PC-3 (cell line): ENCODE measurements around the gene LSG1. TPM values are rescaled to one million over a fixed set of nuclear protein-coding genes. Genes with fewer than 3 reads are reported as not detected.

ENCODE experiments used
- ATAC-seq: fragments of 200-7000 bp; cut with Tn5 transposase; 2 replicates; pipeline ENCODE4 v1.9.1; 2020; ENCODE audit warnings: mild to moderate bottlenecking, moderate library complexity
- BruUV-seq: library from RNA; stranded (reverse); fragments of 400-500 nt; replicated peaks from 2 replicates; lab custom pipeline; 2021; lab: Mats Ljungman, UMichigan
- CTCF ChIA-PET: fragments of 300-600 bp; sonication (Branson Sonifier 250); formaldehyde crosslinking; loops from one replicate; lab custom pipeline; 2022; ENCODE audit warnings: antibody characterized with exemption; lab: Charles Lee
- POLR2A ChIA-PET: fragments of 300-600 bp; sonication (Branson Sonifier 250); formaldehyde crosslinking; loops from one replicate; lab custom pipeline; 2022; ENCODE audit warnings: antibody characterized with exemption; ENCODE audit not compliant: unreplicated experiment; lab: Charles Lee
- DNase-seq: peaks from one replicate; pipeline ENCODE4 v3.0.0-alpha.2; 2015
- H2AFZ ChIP-seq: fragments of 300-600 bp; sonication (generic); 2 replicates; pipeline ENCODE4 v1.6.0; 2016; ENCODE audit warnings: antibody characterized with exemption, low read length
- H3F3A ChIP-seq: fragments of 300-600 bp; sonication (generic); one replicate; pipeline ENCODE4 v1.6.0; 2017; ENCODE audit warnings: antibody characterized with exemption, low read length, control low read depth, mild to moderate bottlenecking; ENCODE audit not compliant: unreplicated experiment
- H3K27ac ChIP-seq: fragments of 300-600 bp; sonication (generic); 2 replicates; pipeline ENCODE4 v1.5.1; 2016; ENCODE audit warnings: mild to moderate bottlenecking, low read length
- H3K27me3 ChIP-seq: fragments of 300-600 bp; sonication (generic); 2 replicates; pipeline ENCODE4 v1.6.1; 2016; ENCODE audit warnings: low read length, mixed read lengths
- H3K36me3 ChIP-seq: fragments of 300-600 bp; sonication (generic); 2 replicates; pipeline ENCODE4 v1.6.1; 2016; ENCODE audit warnings: low read depth, mixed run types, low read length, mixed read lengths
- H3K4me1 ChIP-seq: fragments of 300-600 bp; sonication (generic); 2 replicates; pipeline ENCODE4 v1.5.1; 2016; ENCODE audit warnings: low read length; ENCODE audit not compliant: insufficient read depth
- H3K4me2 ChIP-seq: fragments of 300-600 bp; sonication (generic); 2 replicates; pipeline ENCODE4 v1.6.0; 2016; ENCODE audit warnings: low read length
- H3K4me3 ChIP-seq: fragments of 300-600 bp; sonication (generic); 2 replicates; pipeline ENCODE4 v1.5.1; 2016; ENCODE audit warnings: mild to moderate bottlenecking, low read length, mixed read lengths
- H3K79me2 ChIP-seq: fragments of 300-600 bp; sonication (generic); 2 replicates; pipeline ENCODE4 v1.6.1; 2017; ENCODE audit warnings: low read length, mixed read lengths
- H3K9ac ChIP-seq: fragments of 300-600 bp; sonication (generic); 2 replicates; pipeline ENCODE4 v1.6.0; 2016; ENCODE audit warnings: mild to moderate bottlenecking, low read length
- H3K9me2 ChIP-seq: fragments of 300-600 bp; sonication (generic); replicated peaks from 2 replicates; pipeline ENCODE4 v1.6.1; 2016; ENCODE audit warnings: mixed run types, low read length, mixed read lengths
- H3K9me3 ChIP-seq: fragments of 300-600 bp; sonication (generic); 2 replicates; pipeline ENCODE4 v1.6.1; 2016; ENCODE audit warnings: low read length, mixed read lengths
- H4K20me1 ChIP-seq: fragments of 300-600 bp; sonication (generic); 2 replicates; pipeline ENCODE4 v1.6.1; 2016; ENCODE audit warnings: low read length, mixed read lengths
- CTCF ChIP-seq: fragments of 300-600 bp; sonication (generic); conservative IDR thresholded peaks from 2 replicates; pipeline ENCODE4 v1.5.1; 2017; ENCODE audit warnings: antibody characterized with exemption, low read depth, mild to moderate bottlenecking, low read length
- EZH2 ChIP-seq: fragments of 300-600 bp; sonication (generic); IDR thresholded peaks from one replicate; pipeline ENCODE4 v1.6.1; 2017; ENCODE audit warnings: antibody characterized with exemption, mild to moderate bottlenecking, low read length; ENCODE audit not compliant: unreplicated experiment
- EZH2phosphoT487 ChIP-seq: fragments of 300-600 bp; sonication (generic); IDR thresholded peaks from 2 replicates; pipeline ENCODE4 v1.6.1; 2018; ENCODE audit warnings: mild to moderate bottlenecking, antibody characterized with exemption, low read length, borderline replicate concordance
- intact Hi-C: fragments of 100-400 bp; cut with micrococcal nuclease; formaldehyde crosslinking; loops from 2 replicates; pipeline ENCODE4 v1.9.0; 2023
- total RNA-seq: library from RNA; depleted of rRNA; stranded (reverse); fragments of >200 nt; gene quantifications from 2 replicates; pipeline ENCODE4 v1.2.3, GENCODE V29; 2014

The LSG1 gene
- total RNA-seq, 1 experiment from 2014 or later = 83.8 TPM

DNA sequence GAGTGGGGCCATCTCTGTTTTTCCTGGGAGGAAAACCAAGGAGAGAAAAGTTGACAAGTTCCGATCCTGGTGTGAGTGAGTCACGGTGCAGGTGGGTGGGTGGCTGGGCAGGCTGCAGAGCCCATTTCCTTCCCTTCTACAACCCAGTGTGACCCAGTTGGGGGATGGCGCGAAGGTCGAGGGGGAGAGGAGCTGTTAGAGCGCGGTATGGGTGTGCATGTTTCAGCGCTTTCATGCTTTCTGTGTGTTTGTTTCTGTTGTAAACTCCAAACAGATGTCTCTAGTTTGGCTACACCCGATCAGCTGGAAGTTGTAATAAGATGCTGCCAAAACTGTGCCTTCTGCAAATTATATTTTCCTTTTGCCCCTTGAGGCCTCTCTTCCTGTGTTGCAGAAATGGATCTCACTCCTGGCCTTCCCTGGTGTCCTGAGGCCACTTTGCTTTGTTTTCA, 17.5 kb upstream of the LSG1 start:
- ChIA-PET CTCF (interaction anchor here (0.6 kb wide), 1 partner anchor 80 kb away, joined by 4 read pairs; no protein-coding TSS in a partner anchor), POLR2A (no interaction called here)
- no peaks in the 10 kb centered on the region for H3K27me3 ChIP-seq
- H3K4me1 ChIP-seq = peaks cover 28% of the 10 kb centered on the region
- no peaks in the 10 kb centered on the region for H3K36me3 ChIP-seq
- H3K4me3 ChIP-seq = peak overlapping the region; percentile 93; the same call in 1 of the 2 replicates
- H3K27ac ChIP-seq = no peak overlapping the region
- no peak overlapping the region for H2AFZ ChIP-seq
- TF ChIP-seq EZH2phosphoT487 (no peak), CTCF (no peak), EZH2 (no peak)
- H3K4me2 ChIP-seq = peak overlapping the region; percentile 94
- ATAC-seq = no peak
- BruUV-seq = no TSS peak
- H3K9me2 ChIP-seq = no peaks in the 10 kb centered on the region
- H3K79me2 ChIP-seq = peaks cover 37% of the 10 kb centered on the region
- peaks cover 35% of the 10 kb centered on the region for H4K20me1 ChIP-seq
- H3K9me3 ChIP-seq = no peaks in the 10 kb centered on the region
- DNase-seq = peak; percentile 23
- intact Hi-C loops = loop anchor here (5.0 to 10.0 kb wide), 2 partner anchors 128 to 835 kb away; no protein-coding TSS in a partner anchor
- H3K9ac ChIP-seq = no peak overlapping the region
- H3F3A ChIP-seq = no peaks in the 10 kb centered on the region

DNA sequence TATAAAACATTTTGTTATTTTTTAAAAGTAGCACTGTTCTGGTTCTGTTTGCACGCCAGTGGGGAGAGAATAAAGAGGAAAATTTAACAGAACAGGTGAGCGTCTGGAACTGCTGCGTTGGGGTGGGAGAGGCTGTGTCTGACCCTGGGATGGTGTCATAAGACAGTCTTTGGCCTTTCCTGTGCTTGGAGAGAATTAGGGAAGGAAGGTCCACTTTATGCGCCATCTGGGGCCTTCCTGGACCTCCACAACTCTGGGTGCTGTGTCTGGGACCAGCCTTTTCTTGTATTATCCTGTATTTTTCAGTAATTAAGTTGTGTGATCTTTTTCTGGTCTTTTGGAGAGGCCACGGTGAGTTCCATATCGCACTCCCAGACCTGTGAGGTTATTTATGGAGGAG, 17.0 kb upstream of the LSG1 start:
- H3K79me2 ChIP-seq = peaks cover 37% of the 10 kb centered on the region
- ChIA-PET POLR2A (no interaction called here), CTCF (interaction anchor here (1.2 kb wide), 1 partner anchor 17 kb away, joined by 6 read pairs; the partner anchor contains the start of gene LSG1)
- no TSS peak for BruUV-seq
- peak overlapping the region; percentile 94 for H3K4me2 ChIP-seq
- H3K27ac ChIP-seq = no peak overlapping the region
- peak overlapping the region; percentile 84 for H3K9ac ChIP-seq
- peaks cover 35% of the 10 kb centered on the region for H4K20me1 ChIP-seq
- no peaks in the 10 kb centered on the region for H3F3A ChIP-seq
- TF ChIP-seq EZH2 = no peak
- TF ChIP-seq CTCF = no peak
- no peak for TF ChIP-seq EZH2phosphoT487
- intact Hi-C loops = loop anchor here (5.0 to 10.0 kb wide), 2 partner anchors 128 to 836 kb away; no protein-coding TSS in a partner anchor
- no peak overlapping the region for H2AFZ ChIP-seq
- peaks cover 28% of the 10 kb centered on the region for H3K4me1 ChIP-seq
- no peaks in the 10 kb centered on the region for H3K9me3 ChIP-seq
- no peaks in the 10 kb centered on the region for H3K36me3 ChIP-seq
- ATAC-seq (no peak), DNase-seq (no peak)
- H3K27me3 ChIP-seq = no peaks in the 10 kb centered on the region
- peak overlapping the region; percentile 93 for H3K4me3 ChIP-seq
- no peaks in the 10 kb centered on the region for H3K9me2 ChIP-seq

- TF ChIP-seq EZH2 (no peak), EZH2phosphoT487 (no peak), CTCF (no peak)
- peak; percentile 33 for DNase-seq
- no TSS peak for BruUV-seq
- Histone ChIP-seq H3K79me2 (peaks cover 37% of the 10 kb centered on the region), H3K4me3 (peak overlapping the region; percentile 93), H3K36me3 (no peaks in the 10 kb centered on the region), H4K20me1 (peaks cover 35% of the 10 kb centered on the region), H3K9me3 (no peaks in the 10 kb centered on the region), H3K9me2 (no peaks in the 10 kb centered on the region), H3K4me1 (peaks cover 30% of the 10 kb centered on the region), H3K9ac (peak overlapping the region; percentile 84), H2AFZ (no peak overlapping the region), H3F3A (no peaks in the 10 kb centered on the region), H3K27ac (peak overlapping the region; percentile 42), H3K4me2 (peak overlapping the region; percentile 94), H3K27me3 (no peaks in the 10 kb centered on the region)
- ChIA-PET POLR2A (interaction anchor here (0.6 to 1.3 kb wide), 2 partner anchors 35 to 284 kb away, joined by 3 read pairs; no protein-coding TSS in a partner anchor), CTCF (interaction anchor here (0.6 to 1.3 kb wide), 12 partner anchors 16 to 614 kb away, joined by 3 to 6 read pairs (median 4); partner anchors contain the start of gene LSG1)
- ATAC-seq = peak; percentile 29
- intact Hi-C loops = loop anchor here (5.0 to 10.0 kb wide), 2 partner anchors 129 to 837 kb away; no protein-coding TSS in a partner anchor
These were observed 16.3 kb upstream of the LSG1 start for GRCh38 chr3:194688200-194688740.
